ENCODE data around the gene KCNS1.
A peak's percentile ranks its signal among the peaks of the same experiment; 100 is the strongest.

KCNS1 gene

DNA sequence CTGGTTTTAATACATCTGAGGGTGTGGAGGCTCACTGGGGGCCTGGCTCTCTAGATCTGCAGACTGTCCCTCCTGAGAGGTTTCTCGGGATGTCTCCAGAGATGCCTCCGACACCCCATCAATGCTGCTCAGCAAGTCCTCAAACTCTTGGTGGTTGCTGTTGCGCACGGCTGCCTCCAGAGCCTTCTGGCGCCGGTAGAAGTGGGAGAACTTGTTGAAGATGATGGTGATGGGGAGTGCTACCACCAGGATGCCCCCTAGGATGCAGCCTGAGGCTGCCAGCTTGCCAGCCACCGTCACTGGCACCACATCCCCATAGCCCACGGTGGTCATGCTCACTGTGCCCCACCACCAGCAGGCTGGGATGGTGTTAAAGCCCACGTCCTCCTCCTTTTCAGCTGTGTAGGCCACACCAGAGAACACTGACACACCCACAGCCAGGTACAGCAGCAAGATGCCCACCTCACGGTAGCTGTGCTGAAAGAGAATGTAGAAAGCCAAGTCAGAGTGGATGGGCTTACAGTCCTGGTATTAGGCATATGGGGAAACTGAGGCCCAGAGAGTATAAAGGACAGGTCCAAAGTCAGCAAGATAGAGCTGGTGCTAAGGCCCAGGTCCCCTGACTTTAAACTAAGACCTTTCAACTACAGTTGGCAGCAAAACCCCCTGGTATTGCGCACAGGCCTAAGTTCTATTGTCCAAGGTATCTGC, 5.9 kb downstream of the KCNS1 start:
- no peak for ATAC-seq
- H3K36me3 Mint-ChIP-seq, result peaks cover 14% of the 10 kb centered on the region
- H3K27ac Mint-ChIP-seq, result no peak overlapping the region
- peaks cover 29% of the 10 kb centered on the region for H3K27me3 Mint-ChIP-seq
- H3K9me3 Mint-ChIP-seq, result no peaks in the 10 kb centered on the region
- no peak overlapping the region for H3K4me3 Mint-ChIP-seq
- H3K4me1 Mint-ChIP-seq, result peaks cover 4% of the 10 kb centered on the region

DNA sequence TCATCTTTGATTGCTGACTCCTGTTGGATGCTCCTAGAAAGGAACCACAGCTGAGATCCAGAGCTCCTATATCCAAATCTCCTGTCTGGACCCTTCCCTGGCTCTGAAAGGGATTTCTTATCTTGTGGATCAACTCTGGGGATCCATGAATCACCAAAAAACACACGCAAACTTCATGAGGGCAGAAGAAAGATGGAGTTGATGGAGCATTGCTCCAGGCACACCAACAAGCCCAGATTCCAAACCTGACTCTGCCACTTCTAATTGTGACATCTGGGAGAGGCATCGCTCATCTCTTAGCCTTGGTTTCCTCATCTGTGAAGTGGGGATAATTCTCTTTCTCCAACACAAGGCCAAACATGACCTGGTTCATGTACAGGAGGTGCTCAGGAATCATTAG, 6.7 kb downstream of the KCNS1 start:
- Mint-ChIP-seq H3K27me3 (peaks cover 21% of the 10 kb centered on the region), H3K4me1 (peaks cover 4% of the 10 kb centered on the region), H3K9me3 (no peaks in the 10 kb centered on the region), H3K36me3 (peaks cover 17% of the 10 kb centered on the region), H3K4me3 (no peak overlapping the region), H3K27ac (no peak overlapping the region)
- no peak for ATAC-seq

DNA sequence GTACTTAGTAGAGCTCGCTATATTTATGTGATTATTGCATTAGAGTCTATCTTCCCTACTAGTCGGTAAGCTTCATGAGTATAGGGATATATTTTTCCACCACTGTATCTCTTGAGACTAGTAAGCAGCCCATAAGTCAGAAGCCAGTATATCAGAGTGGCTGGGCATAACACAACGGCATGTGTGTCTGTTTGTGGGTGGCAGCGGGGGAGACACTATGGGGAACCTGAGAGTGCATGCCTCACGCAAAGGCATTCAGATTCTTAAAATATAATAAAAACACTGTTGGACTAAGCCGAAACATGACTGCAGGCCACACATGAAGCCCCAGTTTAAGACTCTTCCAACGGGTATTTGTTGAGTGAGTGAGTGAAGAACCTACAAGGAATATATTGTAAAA, 8.0 kb downstream of the KCNS1 start:
- no peak for ATAC-seq
- peaks cover 16% of the 10 kb centered on the region for H3K27me3 Mint-ChIP-seq

DNA sequence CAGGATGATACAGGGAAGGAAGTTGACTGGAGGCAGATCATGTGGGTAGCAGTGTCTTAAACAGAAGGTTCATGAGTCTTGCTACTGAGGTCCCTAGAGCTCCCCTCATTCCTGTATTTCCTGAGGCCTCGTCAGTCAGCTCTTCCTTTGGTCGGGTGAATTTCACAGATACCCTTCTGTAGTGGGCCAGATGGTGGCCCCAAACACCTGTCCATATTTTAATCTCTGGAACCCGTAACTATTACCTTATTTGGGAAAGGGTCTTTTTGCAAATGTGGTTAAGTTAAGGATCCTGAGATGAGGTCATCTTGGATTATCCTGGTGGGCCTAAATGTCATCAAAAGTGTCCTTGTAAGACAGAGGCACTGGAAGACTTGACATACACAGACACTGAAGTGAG, 9.6 kb downstream of the KCNS1 start:
- H3K4me3 Mint-ChIP-seq, result no peak overlapping the region
- H3K36me3 Mint-ChIP-seq, result peaks cover 39% of the 10 kb centered on the region
- no peaks in the 10 kb centered on the region for H3K9me3 Mint-ChIP-seq
- no peak for ATAC-seq
- peaks cover under 1% of the 10 kb centered on the region for H3K27me3 Mint-ChIP-seq
- H3K27ac Mint-ChIP-seq, result no peak overlapping the region
- peaks cover 13% of the 10 kb centered on the region for H3K4me1 Mint-ChIP-seq

More for the DNA sequence above, 8.0 kb downstream of the KCNS1 start:
- Mint-ChIP-seq H3K27ac (no peak overlapping the region), H3K36me3 (peaks cover 24% of the 10 kb centered on the region), H3K4me1 (peaks cover 4% of the 10 kb centered on the region), H3K4me3 (no peak overlapping the region), H3K9me3 (no peaks in the 10 kb centered on the region)

DNA sequence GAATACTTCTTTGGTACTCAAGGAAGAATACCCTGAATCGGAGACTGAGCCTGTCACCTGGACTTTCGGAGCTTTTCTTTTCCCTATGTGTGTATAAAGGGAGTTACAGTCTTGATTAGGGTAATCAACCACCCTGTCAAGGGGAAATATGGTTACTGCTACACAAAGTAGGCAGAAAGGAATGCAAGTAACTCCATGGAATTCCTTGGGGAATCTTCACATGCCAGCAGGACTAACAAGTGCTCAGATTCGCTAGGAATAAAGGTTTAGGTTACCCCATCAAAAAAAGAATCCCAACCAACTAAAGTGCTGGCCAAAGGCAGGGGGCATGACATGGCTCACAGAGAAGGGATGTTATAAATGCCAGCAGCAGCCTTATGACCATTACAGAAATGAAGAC, 10.4 kb downstream of the KCNS1 start:
- Mint-ChIP-seq H3K9me3 (no peaks in the 10 kb centered on the region), H3K27me3 (no peaks in the 10 kb centered on the region), H3K4me1 (peaks cover 21% of the 10 kb centered on the region), H3K36me3 (peaks cover 48% of the 10 kb centered on the region), H3K4me3 (no peak overlapping the region), H3K27ac (no peak overlapping the region)
- ATAC-seq, result no peak

DNA sequence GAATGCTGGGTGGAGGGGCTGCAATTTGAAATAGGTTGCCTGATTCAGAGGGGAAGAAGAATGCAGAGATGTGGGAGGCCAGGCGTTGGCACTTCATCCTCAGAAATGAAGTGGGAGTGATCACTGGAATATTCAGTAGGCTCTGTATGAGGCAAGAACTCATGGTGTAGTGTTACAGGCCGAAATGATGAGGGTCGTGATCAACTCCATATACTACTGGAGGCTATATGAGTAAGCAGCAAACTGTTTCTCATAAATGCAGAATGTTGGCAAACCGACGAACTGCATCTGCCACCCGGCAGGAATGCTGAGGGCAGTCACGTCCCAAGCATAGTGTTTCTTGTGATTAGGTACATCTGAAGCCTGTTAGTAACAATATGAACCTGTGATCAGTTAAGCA, 12.7 kb downstream of the KCNS1 start:
- Mint-ChIP-seq H3K36me3 (peaks cover 66% of the 10 kb centered on the region), H3K27ac (no peak overlapping the region), H3K27me3 (no peaks in the 10 kb centered on the region), H3K9me3 (no peaks in the 10 kb centered on the region), H3K4me3 (no peak overlapping the region), H3K4me1 (peaks cover 34% of the 10 kb centered on the region)
- no peak for ATAC-seq

DNA sequence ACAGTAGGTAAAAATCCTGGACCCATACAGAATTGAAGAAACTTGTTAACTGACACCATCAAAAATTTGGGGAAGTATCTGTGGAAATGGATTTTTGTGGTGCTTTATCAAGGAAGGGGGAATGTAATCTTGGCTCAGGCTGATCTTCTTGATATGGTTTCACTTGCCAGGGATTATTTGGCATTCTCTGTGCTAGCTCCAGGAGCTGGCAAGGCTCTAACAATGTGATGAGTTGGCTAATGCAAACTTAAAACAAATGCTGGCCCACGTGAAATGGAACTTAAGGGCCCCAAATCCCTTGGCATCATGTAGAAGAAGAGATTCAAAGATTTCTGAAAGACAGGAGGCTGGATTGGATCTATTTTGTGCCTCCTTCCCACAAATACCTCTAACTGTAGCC, 13.1 kb downstream of the KCNS1 start:
- Mint-ChIP-seq H3K9me3 (no peaks in the 10 kb centered on the region), H3K4me3 (no peak overlapping the region), H3K4me1 (peaks cover 36% of the 10 kb centered on the region)

DNA sequence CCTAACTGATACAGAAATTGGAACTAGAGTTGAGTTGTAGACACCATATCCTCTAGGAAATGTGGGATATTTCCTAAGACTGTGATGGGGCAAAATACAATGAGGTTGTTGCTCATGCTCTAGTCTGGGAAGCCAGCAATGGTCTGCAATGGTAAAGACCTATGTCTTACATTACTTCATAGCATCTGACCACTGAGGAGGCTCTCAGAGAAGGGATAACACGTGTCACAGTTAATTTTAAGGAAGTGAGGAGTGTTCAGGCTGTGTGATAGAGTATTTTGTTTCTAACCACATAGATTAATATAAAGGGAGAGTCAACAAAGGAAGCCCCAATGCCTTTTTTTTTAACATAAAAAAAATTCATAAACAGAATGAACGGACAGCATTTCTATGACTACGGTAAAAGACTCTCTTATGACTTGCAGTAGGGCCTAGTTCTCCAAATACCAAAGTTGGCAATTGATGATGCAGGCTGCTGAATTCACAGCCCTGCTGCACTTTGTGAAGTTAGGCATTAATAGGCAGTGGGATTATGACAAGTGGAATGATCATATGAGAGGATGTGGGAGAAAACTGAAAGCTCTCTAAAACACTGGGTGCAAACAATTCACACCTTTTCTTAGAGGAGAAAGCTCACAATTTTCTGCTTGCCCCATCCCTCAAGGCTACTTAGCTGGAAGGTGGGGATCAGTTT, 13.7 kb downstream of the KCNS1 start:
- H3K36me3 Mint-ChIP-seq, result peaks cover 76% of the 10 kb centered on the region

More for the DNA sequence above, 13.1 kb downstream of the KCNS1 start:
- ATAC-seq, result no peak
- no peaks in the 10 kb centered on the region for H3K27me3 Mint-ChIP-seq
- H3K27ac Mint-ChIP-seq, result peak overlapping the region; percentile 54
- H3K36me3 Mint-ChIP-seq, result peaks cover 71% of the 10 kb centered on the region

DNA sequence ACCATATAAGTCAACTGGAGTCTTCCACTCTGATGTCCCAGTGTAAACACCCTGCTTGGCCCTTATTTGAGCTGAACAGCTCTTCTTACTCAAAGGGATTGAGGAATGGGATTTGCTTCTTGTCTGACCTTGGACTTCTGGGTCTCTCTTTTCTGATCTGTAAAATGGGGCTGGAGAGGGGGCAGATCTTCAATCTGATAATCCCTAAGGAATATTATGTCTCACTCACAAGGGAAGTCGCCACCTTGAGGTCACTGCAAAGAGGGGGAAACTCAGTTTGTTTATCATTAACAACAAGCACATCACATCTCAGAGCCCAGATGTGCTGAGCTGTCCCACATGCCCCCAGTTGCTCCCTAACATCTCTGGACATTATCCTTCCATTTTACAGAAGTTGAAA, 15.1 kb downstream of the KCNS1 start:
- H3K27me3 Mint-ChIP-seq, result no peaks in the 10 kb centered on the region
- H3K36me3 Mint-ChIP-seq, result peaks cover 84% of the 10 kb centered on the region
- H3K9me3 Mint-ChIP-seq, result peaks cover 5% of the 10 kb centered on the region
- peaks cover 39% of the 10 kb centered on the region for H3K4me1 Mint-ChIP-seq
- no peak for ATAC-seq
- H3K27ac Mint-ChIP-seq, result no peak overlapping the region
- H3K4me3 Mint-ChIP-seq, result no peak overlapping the region

More for the DNA sequence above, 13.7 kb downstream of the KCNS1 start:
- no peak overlapping the region for H3K4me3 Mint-ChIP-seq
- H3K27ac Mint-ChIP-seq, result peak overlapping the region; percentile 54
- no peaks in the 10 kb centered on the region for H3K27me3 Mint-ChIP-seq
- H3K4me1 Mint-ChIP-seq, result peaks cover 39% of the 10 kb centered on the region
- no peaks in the 10 kb centered on the region for H3K9me3 Mint-ChIP-seq
- no peak for ATAC-seq

DNA sequence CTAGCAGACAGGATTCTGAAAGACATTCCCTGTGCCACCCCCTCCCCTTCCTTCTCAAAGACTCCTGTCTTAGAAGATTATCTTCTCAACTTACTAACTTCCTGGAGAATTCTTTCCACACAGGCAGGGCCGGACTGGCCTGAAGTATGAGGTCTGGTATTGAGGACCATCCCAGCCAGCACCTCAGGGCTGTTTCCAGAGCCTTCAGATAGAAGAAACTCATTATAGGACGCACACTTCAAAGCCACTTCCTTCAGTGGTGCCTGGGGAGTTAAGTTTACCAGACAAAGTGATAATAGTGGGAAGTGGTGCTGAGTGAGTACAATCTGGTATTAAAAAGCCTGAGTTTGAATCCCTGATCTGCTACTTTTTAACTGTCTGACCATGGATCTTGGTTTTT, 15.6 kb downstream of the KCNS1 start:
- ATAC-seq, result no peak
- Mint-ChIP-seq H3K27ac (no peak overlapping the region), H3K4me1 (peaks cover 39% of the 10 kb centered on the region), H3K4me3 (no peak overlapping the region), H3K36me3 (peaks cover 84% of the 10 kb centered on the region), H3K27me3 (no peaks in the 10 kb centered on the region), H3K9me3 (peaks cover 5% of the 10 kb centered on the region)

DNA sequence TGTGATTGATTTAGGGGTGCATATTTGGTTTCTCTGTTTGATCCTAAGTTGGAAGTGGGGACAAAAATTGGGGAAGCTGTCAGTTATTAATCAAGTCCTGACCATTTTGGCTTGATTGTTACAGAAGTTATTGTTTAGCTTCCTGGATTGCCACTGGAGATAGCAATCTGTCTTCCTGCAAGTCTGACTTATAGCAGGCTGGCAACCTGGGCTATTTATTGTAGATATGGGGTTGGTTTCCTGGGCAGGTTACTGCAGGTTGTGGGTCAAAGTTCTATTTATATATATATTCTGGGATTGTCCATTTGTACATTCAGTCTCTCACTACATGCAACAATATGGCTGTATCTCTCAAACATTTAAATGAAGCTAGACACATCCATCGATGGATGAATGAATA, 17.8 kb downstream of the KCNS1 start:
- peaks cover 39% of the 10 kb centered on the region for H3K4me1 Mint-ChIP-seq
- H3K4me3 Mint-ChIP-seq, result no peak overlapping the region
- no peaks in the 10 kb centered on the region for H3K27me3 Mint-ChIP-seq
- H3K36me3 Mint-ChIP-seq, result peaks cover 96% of the 10 kb centered on the region
- peaks cover 10% of the 10 kb centered on the region for H3K9me3 Mint-ChIP-seq
- no peak overlapping the region for H3K27ac Mint-ChIP-seq
- ATAC-seq, result no peak

DNA sequence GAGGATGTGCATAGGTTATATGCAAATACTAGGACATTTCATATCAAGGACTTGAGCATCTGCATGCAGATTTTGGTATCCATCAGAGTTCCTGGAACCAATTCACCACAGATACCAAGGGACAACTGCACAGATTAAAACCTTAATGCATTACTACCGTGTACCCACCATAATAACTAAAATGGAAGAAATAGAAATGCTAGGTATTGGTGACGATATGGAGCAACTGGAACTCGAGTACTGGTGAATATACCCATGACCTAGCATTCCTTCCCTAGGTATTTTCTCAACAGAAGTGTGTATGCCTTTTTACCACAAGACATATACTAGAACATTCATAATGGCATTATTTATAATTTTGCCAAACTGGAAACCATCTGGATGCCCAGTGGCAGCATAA, 18.5 kb downstream of the KCNS1 start:
- no peak for ATAC-seq
- Mint-ChIP-seq H3K9me3 (peaks cover 10% of the 10 kb centered on the region), H3K4me3 (no peak overlapping the region), H3K4me1 (peaks cover 37% of the 10 kb centered on the region), H3K27me3 (no peaks in the 10 kb centered on the region), H3K36me3 (peaks cover 93% of the 10 kb centered on the region), H3K27ac (no peak overlapping the region)

DNA sequence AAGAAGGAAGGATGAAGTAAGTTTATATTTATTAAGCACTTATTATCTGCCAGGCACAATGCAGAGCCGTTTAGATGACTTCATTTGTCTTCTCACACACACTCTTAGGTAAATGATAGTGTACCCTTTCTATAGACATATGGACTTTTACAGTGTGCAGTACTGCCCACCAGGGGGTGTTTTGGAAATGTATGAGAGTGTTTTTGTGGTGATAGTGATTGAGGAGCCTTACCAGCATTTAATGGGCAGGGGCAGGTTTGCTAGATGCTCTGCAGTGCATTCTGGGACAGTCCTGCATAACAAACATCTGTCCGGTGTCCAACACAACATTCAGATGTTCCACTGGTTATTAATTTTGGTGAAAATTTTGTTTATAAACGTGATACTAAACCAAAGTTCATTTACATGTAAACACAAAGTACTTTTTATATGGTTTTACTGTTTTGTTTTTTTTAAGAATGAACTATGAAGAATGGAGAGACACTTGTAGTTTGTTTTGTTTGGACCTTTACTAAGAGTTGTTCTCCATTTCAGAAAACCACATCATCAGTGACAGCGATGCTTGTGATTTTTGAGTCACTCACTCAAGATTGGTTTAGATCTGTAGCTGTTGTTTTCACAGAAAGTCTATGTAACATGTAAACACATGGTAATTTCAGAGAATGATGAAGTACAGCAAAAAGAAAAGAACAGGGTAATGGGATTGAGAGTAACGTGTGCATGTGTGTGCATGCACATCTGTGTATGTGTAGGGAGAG, 19.9 kb downstream of the KCNS1 start:
- no peak for ATAC-seq
- Mint-ChIP-seq H3K4me3 (no peak overlapping the region), H3K27me3 (no peaks in the 10 kb centered on the region), H3K27ac (no peak overlapping the region), H3K4me1 (peaks cover 23% of the 10 kb centered on the region), H3K9me3 (peaks cover 10% of the 10 kb centered on the region), H3K36me3 (peaks cover 93% of the 10 kb centered on the region)

DNA sequence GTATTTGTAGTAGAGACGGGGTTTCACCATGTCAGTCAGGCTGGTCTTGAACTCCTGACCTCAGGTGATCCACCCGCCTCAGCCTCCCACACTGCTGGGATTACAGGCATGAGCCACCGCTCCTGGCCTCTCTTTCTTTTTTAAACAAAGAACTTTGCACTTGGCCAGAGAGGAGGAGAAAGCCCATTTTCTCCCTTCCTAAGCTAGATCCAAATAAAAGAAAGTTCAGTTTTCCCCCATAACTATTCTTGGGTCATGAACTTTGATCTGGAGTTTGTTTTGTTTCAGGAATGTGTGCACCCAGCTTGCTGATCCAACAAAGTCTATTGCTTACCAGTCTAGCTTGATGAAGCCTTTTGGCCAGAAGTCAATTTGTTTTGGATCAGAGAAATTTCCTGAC, 23.4 kb downstream of the KCNS1 start:
- Mint-ChIP-seq H3K4me3 (no peak overlapping the region), H3K9me3 (peaks cover 10% of the 10 kb centered on the region), H3K36me3 (peaks cover 75% of the 10 kb centered on the region), H3K27me3 (no peaks in the 10 kb centered on the region), H3K27ac (no peak overlapping the region), H3K4me1 (peaks cover under 1% of the 10 kb centered on the region)
- no peak for ATAC-seq

DNA sequence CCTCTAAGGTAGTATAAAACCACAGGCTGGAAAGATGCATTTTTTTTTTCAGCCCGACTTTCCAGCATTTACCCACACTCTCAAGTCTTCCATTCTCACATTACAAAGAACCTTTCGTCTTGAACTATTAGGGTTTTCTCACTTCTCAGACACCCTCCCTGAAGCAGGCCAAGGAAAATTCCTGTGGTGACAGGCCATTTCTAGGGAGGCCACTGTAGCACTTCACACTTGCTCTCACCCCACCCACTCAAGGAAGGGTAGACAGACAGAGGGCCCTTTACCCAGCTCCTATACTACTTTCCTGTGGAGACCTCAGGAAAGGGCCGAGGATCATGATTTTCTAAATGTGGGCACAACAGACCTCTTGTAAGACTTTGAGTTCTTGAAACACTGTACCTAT, 27.7 kb downstream of the KCNS1 start:
- no peak for ATAC-seq
- H3K27ac Mint-ChIP-seq, result peak overlapping the region; percentile 31
- H3K27me3 Mint-ChIP-seq, result no peaks in the 10 kb centered on the region
- peaks cover 62% of the 10 kb centered on the region for H3K36me3 Mint-ChIP-seq
- peaks cover 21% of the 10 kb centered on the region for H3K4me1 Mint-ChIP-seq
- H3K9me3 Mint-ChIP-seq, result no peaks in the 10 kb centered on the region
- no peak overlapping the region for H3K4me3 Mint-ChIP-seq
